RPMI7951 (cell line): Measurements from ENCODE around the gene HAT1. TPM values are rescaled to one million over a fixed set of nuclear protein-coding genes. Genes with fewer than 3 reads are reported as not detected.

ENCODE experiments used
- DNase-seq: peaks from one replicate; pipeline ENCODE4 v3.0.0-alpha.2; 2012; ENCODE audit warnings: low read depth
- total RNA-seq: library from RNA; depleted of rRNA; stranded (reverse); fragments of >200 nt; shearing (Covaris generic); gene quantifications from 2 replicates; pipeline ENCODE4 v1.2.3, GENCODE V29; 2014

Gene HAT1
- total RNA-seq, 1 experiment from 2014 or later, result 164 TPM

- DNase-seq, result no peak
These were observed 2.8 kb upstream of the HAT1 start for GRCh38 chr2:171919453-171919852.

GRCh38 chr2:171921970-171922229, 361 bp upstream of the HAT1 start:
- DNase-seq, result no peak

- DNase-seq, result peak; percentile 56
These were observed 945 bp downstream of the HAT1 start for GRCh38 chr2:171923206-171923605.

- no peak for DNase-seq
These were observed 2.1 kb downstream of the HAT1 start for GRCh38 chr2:171924170-171924942.

GRCh38 chr2:171930385-171930784, 8.1 kb downstream of the HAT1 start:
- no peak for DNase-seq

- no peak for DNase-seq
These were observed 16.9 kb downstream of the HAT1 start for GRCh38 chr2:171939058-171939742.

- DNase-seq, result no peak
These were observed 17.4 kb downstream of the HAT1 start for GRCh38 chr2:171939743-171940071.

GRCh38 chr2:171941316-171941699, 19.0 kb downstream of the HAT1 start:
- no peak for DNase-seq

- no peak for DNase-seq
These were observed 21.6 kb downstream of the HAT1 start for GRCh38 chr2:171943869-171944268.

- DNase-seq, result no peak
These were observed 30.0 kb downstream of the HAT1 start for GRCh38 chr2:171952276-171952675.

- DNase-seq, result no peak
These were observed 30.5 kb downstream of the HAT1 start for GRCh38 chr2:171952748-171953147.

GRCh38 chr2:171956135-171956825, 34.0 kb downstream of the HAT1 start:
- DNase-seq, result no peak

- peak; percentile 41 for DNase-seq
These were observed 34.8 kb downstream of the HAT1 start for GRCh38 chr2:171957061-171957460.

- peak; percentile 16 for DNase-seq
These were observed 36.2 kb downstream of the HAT1 start for GRCh38 chr2:171958475-171958874.

- no peak for DNase-seq
These were observed 37.7 kb downstream of the HAT1 start for GRCh38 chr2:171959998-171960397.

- no peak for DNase-seq
These were observed 38.3 kb downstream of the HAT1 start for GRCh38 chr2:171960570-171960969.

- DNase-seq, result no peak
These were observed 40.9 kb downstream of the HAT1 start for GRCh38 chr2:171963198-171963597.

- DNase-seq, result no peak
These were observed 42.0 kb downstream of the HAT1 start for GRCh38 chr2:171964308-171964707.

GRCh38 chr2:171965238-171965637, 43.0 kb downstream of the HAT1 start:
- no peak for DNase-seq

GRCh38 chr2:171965661-171966060, 43.4 kb downstream of the HAT1 start:
- no peak for DNase-seq

GRCh38 chr2:171966235-171966634, 44.0 kb downstream of the HAT1 start:
- no peak for DNase-seq

GRCh38 chr2:171966688-171967087, 44.4 kb downstream of the HAT1 start:
- DNase-seq, result no peak

- DNase-seq, result no peak
These were observed 46.2 kb downstream of the HAT1 start for GRCh38 chr2:171968509-171968908.
